DMS 273 (cell line): ENCODE results near the gene ATP1A1.

ENCODE experiments used
- DNase-seq: peaks from one replicate; lab custom pipeline; 2025; ENCODE audit not compliant: unreplicated experiment; lab: John Stamatoyannopoulos, UW

Gene ATP1A1

DNA sequence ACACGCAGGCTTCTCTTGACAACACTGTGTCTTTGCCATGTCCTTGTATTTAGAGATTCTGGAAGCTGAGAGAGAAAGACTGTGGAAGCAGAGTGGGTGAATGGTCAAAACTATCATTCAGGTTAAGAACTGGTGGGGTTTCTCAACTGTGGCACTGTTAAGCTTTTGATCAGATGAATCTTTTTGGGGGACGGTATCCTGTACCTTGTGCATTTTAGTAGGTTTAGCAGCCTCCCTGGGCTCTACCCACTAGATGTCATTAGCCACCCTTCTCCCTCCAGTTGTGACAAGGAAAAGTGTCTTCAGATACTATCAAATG, 39.4 kb downstream of the ATP1A1 start:
- DNase-seq = no peak

GRCh38 chr1:116412898-116413297, 39.9 kb downstream of the ATP1A1 start:
- no peak for DNase-seq

DNA sequence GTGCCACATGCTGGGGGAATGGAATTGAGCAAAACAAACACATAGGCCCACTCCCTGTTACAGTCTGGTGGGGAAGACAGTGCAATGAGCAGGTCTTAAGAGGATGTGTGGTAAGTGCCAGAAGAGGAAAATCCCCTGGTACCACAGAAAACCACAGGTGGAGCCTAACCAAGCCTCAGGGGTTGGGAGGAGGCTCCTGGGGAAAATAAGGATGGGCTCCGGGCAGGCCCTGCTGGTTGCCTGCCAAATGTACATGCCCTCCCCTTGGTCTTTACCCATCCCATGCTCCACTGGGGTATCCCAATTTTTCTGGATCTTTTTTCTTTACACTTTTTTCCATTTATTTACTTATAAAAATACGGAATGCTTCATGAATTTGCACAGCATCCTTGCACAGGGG, 40.4 kb downstream of the ATP1A1 start:
- no peak for DNase-seq

- DNase-seq = no peak
These were observed 41.3 kb downstream of the ATP1A1 start for GRCh38 chr1:116414364-116414763.

DNA sequence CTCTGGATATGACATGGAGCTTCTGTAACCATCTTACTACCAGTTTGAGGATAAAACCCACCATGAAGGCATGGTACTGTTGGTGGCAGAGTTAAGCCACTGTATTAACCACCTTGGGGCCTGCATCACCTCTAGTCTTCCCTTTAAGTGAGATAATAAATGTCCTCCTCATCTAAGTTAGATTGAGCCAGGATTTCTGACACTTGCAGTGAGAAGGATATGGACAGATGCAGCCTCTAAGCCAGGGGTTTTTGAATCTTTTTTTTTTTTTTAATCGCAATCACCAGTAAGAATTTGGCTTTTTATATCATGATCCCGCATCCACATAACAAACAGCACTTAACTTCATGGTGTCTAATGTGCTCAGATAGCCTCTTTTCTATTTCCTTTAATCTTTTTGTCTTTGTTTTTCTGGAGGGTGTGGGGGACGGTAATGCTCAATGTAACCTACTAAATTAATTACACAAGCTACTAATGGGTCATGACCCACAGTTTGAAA, 42.2 kb downstream of the ATP1A1 start:
- DNase-seq = no peak

DNA sequence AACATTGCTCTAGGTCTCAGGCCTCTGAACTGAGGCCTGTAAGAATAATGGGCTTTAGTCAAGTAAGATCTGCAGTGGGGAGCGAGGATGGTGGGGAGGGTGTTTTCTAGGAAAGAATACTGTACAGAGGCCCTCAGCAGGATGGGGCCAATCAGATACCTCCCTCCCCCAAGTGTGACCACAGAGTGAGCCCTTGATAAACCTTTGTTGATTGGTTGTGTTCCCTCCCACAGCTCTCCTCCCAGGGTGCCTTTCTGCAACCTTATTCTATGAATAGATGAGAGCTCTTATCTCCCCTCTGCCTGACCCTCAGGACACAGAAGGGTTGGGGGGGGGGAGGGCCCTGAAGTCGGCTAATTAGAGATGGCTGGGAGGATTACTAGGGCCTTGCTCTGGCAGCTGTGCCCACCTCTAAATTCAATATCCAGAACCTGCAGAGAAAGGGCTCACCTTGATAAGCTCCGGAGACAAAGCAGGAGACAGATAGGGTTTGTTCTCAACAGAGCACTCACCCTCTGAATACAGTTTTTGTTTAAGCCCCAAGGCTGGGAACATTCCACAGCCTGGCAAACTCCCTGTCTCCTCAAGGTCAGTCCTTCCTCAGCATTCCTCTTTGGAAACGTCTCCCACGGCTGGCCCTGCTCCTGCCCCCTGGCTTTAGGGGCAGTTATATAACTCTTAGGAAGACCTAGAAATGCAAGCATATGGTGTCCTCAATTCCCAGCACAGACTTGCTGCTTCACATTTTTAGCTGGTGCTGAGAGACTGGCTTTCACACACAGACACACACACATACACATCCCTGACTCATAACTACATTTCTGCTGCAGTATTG, 42.9 kb downstream of the ATP1A1 start:
- DNase-seq = peak; percentile 14

DNA sequence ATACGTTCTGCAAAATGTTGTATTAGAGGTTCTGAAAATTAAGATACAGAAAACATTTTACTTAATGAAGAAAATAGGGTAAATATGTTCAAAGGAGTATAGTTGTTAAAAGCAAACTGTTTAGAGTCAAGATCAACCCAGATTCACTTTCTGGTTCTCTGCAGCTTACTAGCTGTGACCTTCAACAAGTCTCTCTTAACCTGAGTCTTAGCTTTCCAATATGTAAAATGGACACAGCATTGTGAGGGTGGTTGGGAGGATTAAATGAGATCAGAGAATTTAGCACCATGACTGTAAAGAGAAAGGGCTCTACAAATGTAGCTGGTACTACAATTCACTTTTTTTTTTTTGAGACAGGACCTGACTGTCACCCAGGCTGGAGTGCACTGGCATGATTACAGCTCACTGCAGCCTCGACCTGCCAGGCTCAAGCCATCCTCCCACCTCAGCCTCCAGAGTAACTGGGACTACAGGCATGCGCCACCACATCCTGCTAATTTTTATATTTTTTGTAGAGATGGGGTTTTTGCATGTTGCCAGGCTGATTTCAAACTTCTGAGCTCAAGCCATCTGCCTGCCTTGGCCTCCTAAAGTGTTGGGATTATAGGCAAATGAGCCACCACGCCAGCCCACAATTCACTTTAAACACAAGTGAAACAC, 43.9 kb downstream of the ATP1A1 start:
- DNase-seq = no peak

GRCh38 chr1:116417678-116418077, 44.6 kb downstream of the ATP1A1 start:
- DNase-seq = no peak

- peak; percentile 93 for DNase-seq
These were observed 45.2 kb downstream of the ATP1A1 start for GRCh38 chr1:116418091-116418830.

GRCh38 chr1:116420417-116421200, 47.6 kb downstream of the ATP1A1 start:
- no peak for DNase-seq

- DNase-seq = no peak
These were observed 51.4 kb downstream of the ATP1A1 start for GRCh38 chr1:116424438-116424837.

DNA sequence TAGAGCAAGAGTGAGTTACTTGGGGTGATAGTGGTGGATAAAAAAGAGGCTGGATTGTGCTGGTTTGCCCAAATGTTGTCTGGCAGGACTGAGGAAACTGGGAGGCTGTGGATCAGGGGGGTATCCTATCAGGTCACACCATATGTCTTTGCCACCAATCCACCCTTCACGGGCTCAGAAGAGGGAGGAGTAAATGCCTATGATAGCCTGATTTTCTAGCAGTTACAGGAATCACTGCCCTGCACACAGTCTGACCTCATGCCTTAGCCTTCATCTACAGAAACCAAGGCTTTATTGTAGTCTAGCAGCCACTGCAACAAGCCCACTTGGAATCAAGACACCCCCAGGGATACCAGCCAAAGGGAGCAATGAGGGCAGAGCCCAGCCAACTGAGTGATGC, 51.8 kb downstream of the ATP1A1 start:
- no peak for DNase-seq

GRCh38 chr1:116425987-116426386, 52.9 kb downstream of the ATP1A1 start:
- peak; percentile 33 for DNase-seq

- peak; percentile 71 for DNase-seq
These were observed 53.4 kb downstream of the ATP1A1 start for GRCh38 chr1:116426401-116426800.

- DNase-seq = no peak
These were observed 55.5 kb downstream of the ATP1A1 start for GRCh38 chr1:116428576-116428975.

GRCh38 chr1:116429821-116430374, 56.9 kb downstream of the ATP1A1 start:
- DNase-seq = no peak

GRCh38 chr1:116431870-116432500, 58.9 kb downstream of the ATP1A1 start:
- DNase-seq = no peak

DNA sequence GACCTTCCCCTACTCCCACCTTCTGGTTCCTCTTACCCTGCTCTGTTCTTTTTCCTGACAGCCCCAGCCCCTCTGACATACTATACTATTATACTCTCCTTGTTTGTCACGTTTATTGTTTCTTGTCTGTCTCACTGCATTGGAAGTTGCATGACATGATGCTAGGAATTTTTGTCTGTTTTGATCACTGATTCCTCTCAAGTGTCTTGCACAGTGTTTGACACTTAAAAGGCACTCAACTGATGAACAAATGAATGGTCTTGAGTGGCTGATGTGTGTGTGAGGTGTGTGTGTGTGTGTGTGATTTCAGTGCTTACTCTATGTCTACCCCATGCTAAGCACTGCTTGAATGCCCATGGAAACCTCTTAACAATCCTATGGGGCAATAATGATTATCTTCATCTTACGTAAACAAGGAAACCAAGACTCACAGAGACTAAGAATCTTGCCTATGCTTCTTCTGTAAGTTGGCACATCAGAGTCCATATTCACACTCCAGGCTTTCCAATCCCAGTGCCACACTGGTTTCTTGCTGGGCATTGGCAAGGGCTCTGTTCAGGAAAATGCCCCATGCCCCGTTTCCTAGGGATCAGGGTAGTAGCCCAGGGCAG, 59.7 kb downstream of the ATP1A1 start:
- DNase-seq = no peak

DNA sequence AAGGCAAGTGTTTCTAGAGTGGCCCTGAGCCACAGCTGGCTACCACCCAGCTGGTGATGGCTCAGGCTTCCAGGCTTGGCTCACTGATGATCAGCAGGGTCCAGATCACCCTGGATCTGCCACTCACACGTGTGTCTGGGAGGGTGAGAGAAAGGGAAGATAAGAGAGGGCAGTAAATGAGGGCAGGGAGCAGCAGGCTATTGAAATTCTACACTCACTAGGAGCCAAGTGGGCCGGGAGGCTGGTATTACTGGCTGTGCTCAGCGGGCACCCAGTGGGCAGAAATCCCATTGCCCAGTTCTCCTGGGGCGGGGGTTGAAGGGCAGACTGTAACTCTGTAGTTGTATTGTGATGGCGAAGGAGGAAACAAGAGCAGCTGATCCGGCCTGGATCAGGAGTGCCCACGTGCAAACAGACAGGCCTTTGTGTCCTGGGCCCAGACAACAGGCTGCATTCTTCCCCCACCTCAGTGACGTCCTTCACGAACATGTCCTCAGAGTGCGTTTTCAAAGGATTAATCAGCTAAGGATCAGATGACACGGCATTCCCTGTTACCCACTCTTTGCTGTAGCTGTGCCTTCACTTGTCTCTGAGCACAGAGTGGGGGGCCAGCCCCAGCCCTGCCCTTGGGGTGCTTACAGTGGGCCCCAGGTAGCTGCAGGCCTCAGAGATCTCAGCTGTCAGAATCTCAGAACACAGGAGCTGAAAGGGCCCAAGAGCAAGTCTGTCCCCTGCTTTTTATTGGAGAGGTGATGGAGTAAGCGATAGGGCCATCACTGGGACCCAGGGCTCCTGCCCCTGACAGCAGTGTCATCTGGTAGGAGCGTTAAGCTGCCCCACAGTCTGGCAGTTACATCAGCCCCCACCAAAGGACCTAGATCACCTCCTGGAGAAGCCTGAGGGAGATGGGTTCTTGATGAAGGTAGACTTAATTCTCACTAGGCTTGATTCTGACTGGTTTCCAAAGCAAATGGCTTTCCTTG, 60.5 kb downstream of the ATP1A1 start:
- no peak for DNase-seq
